SK-N-DZ (cell line): ENCODE data around the gene ADCY6. TPM values are rescaled to one million over a fixed set of nuclear protein-coding genes. Genes with fewer than 3 reads are reported as not detected.
A peak's percentile ranks its signal among the peaks of the same experiment; 100 is the strongest.

Experiments
- DNase-seq: peaks from one replicate; pipeline ENCODE4 v3.0.0-alpha.2; 2015; ENCODE audit warnings: low spot score
- polyA plus RNA-seq, 2 experiments: library from polyadenylated mRNA; depleted of rRNA; stranded (reverse); fragments of >200 nt; gene quantifications; 2 replicates each; pipeline ENCODE4 v1.2.3, GENCODE V29; 2014

Gene ADCY6
- 22.0 and 26.2 TPM in 2 replicates for polyA plus RNA-seq (2014; cell fraction: cytosol; rRNA removed)
- polyA plus RNA-seq (2014; cell fraction: nucleus; rRNA removed): 60.7 and 76.8 TPM in 2 replicates

- peak; percentile 70 for DNase-seq
These were observed at the start of gene ADCY6 for GRCh38 chr12:48788854-48789775. TSS of gene ADCY6 (minus strand) at chr12:48789089. CDS start at chr12:48783434, 5,655 bp downstream.

DNA sequence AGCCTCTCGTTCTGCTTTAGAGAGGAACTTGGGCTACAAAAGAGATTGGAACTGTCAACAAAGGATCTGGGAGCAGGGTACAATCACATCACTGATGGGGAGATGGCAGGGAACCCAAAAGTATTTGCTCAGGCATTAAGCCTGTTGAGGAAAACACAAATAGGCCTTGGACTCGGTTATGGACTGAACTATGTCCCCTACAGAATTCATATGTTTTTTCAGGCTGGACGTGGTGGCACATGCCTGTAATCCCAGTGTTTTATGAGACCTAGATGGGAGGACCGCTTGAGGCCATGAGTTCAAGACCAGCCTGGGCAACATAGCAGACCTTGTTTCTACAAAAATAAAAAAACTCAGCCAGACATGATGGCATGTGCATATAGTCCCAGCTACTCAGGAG, 49.2 kb upstream of the ADCY6 start:
- no peak for DNase-seq

DNA sequence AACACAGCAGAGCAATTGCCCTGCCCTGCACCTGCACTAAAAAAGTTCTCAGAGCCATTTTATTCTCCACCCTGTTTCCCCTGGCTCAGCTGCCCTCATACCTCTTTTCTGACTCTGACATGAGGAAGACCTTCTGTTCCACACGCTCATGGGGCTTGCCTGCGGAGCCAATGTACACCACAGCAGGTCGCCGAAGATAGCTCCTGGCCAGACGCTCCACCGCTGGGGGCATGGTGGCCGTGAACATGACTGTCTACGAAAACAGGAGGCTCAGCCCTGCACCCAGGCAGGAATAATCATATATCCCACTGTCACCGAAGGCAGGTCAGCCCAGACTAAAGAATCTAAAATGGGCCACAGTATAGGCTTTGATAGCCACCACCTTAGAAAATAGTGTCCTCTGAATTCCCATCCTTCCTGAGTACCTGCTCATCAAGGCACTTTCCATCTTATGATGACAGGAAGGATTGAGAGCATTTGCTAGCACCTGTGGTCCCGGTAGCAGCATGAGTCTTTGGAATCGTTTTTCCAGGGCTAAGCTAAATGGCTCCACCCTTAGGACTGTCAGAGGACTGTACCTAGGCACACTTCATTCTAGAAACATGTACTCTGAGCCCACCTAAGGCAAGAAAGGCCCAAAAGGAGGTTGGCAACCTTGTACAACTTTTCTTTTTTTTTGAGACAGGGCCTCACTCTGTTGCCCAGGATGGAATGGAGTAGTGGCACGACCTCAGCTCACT, 43.6 kb upstream of the ADCY6 start:
- no peak for DNase-seq

DNA sequence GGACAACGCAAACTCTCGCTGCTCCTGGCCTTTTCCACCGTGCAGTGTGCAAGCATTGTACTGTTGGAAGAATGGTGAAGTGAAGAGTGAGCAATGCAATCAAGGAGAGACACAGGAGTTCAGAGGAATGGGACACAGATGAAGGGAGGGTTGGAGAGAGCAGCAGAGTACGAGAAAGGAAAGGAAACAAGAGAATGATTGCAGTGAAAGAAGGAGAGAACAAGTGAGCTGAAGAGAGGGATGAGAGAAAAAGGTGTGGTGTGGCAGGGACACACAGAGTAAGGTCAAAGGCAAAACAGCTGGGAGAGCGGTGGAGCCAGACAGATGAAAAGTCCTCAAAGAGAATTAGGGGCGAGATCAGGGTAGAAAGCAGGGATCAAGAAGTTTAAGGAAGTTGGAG, 42.4 kb upstream of the ADCY6 start:
- DNase-seq: no peak

DNA sequence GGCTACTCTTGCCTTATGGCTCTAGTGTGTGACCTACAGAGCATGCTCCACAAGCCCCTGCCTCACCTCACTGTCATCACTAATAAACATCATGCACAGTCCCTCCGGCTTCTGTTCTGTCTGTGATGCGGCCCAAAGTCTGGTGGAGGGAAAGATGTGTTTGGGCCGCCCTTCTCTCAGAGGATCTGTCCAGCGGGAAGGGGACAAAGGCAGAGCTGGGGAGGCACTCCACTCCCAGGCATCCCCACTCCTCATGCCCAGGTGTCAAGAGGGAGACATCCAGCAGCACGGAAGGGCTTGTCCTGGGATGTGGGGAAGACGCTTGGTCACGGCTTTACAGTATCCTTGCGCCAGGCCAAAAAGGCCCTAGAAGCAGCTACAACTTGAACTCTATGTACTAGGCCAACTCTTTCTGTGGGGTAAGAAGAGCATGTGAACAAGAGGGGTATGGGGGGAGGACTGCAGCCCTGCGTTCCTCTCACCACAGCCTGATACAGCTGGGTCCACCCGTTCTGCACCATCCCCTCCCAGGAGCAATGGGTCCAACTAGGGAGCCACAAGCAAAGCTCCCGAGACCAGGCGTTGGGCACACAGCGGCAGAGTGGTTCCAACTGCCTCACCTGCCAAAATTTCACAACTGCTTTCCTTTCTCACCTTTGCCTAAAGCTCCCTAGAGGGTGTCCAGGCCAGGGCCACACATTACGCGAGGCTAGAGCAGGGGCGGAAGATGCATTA, 40.1 kb upstream of the ADCY6 start:
- DNase-seq: no peak

GRCh38 chr12:48828293-48828692, 39.4 kb upstream of the ADCY6 start:
- DNase-seq: no peak

- no peak for DNase-seq
These were observed 38.7 kb upstream of the ADCY6 start for GRCh38 chr12:48827513-48828096.

GRCh38 chr12:48827026-48827425, 38.1 kb upstream of the ADCY6 start:
- DNase-seq: no peak

DNA sequence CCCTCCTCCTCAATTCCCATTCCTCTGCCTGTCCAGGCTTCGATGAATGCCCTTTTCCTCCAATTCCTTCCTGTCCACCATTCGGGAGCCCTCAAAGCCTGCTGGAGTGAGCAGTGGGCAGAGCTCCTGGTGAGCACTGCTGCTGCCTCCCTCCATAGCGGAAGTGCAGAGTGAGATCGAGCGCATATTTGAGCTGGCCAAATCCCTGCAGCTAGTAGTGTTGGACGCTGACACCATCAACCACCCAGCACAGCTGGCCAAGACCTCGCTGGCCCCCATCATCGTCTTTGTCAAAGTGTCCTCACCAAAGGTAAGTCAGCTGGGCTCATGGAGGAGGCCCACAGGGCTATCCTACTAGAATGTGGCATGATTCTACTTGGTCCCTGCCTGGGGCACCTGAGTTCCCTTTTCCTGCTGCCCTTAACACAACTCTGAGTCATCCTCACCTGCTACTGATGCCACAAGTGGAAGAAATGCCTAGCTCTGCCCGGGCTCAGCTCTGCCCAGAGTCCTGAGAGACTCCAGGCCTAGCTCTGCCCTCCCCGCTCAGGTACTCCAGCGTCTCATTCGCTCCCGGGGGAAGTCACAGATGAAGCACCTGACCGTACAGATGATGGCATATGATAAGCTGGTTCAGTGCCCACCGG, 37.4 kb upstream of the ADCY6 start:
- no peak for DNase-seq

- DNase-seq: no peak
These were observed 36.0 kb upstream of the ADCY6 start for GRCh38 chr12:48824905-48825304.

DNA sequence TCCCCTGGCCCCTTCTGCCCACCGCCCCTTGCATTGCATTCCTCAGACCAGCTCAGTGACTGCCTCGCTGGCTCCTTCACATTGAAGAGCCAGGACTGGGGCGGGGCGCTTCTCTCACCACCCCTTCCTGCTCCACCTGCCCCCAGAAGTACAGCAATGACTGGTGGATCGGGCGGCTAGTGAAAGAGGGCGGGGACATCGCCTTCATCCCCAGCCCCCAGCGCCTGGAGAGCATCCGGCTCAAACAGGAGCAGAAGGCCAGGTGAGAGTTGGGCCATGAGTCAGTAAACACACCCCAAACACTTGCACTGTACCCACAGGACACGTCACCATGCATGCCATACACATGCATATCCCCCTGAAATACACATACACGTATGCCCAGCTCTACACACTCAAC, 35.2 kb upstream of the ADCY6 start:
- no peak for DNase-seq

DNA sequence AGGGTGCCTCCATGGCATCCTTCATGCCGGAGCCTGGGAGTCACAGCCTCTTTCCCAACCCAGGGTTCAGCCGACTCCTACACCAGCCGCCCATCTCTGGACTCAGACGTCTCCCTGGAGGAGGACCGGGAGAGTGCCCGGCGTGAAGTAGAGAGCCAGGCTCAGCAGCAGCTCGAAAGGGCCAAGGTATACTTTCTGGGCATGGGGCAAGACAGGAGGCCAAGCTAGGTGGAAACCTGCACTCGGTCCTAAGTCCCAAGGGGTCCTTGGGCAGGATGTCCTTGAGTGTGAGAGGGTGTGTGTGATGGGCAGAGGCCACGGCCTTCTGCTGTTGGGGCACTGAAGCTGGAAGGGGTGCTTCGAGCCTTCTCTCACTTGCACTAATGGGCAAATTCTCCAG, 34.4 kb upstream of the ADCY6 start:
- no peak for DNase-seq

GRCh38 chr12:48822711-48823110, 33.8 kb upstream of the ADCY6 start:
- no peak for DNase-seq

GRCh38 chr12:48822139-48822538, 33.2 kb upstream of the ADCY6 start:
- DNase-seq: no peak

DNA sequence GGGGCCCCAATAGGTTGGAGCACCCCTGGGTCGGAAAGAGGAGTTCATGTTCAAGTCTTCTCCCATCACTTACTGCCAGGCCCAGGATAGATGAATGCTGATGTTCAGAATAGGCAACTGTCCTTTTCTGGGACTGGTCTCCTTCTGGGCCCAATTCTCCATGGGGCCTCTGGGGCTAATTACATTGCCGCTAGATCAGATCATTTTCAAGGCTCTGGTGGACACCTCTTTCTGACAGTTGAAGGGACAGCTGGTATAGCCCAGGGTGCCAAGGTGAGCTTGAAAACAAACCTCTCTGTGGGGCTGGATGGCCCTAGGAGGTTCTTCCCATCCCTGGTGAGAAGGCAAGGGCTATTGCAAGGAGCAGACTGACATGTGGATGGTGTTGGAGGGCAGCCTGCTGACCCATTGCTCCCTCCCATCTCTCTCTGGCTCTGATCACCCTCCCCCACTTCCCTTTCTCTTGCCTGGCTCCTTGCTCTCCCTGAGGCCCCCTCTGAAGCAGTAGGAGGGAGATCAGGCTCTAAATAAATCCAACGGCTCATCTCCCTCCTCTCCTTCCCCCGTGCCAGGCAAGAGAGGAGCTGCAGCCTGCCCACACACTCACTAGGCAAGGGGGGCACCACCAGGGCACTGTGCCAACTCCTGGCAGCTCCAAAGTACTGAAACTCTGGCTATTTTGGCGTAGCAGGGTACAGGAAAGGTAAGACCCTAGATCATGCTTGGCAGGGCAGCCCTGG, 31.3 kb upstream of the ADCY6 start:
- peak; percentile 51 for DNase-seq

- DNase-seq: peak; percentile 73
These were observed 30.1 kb upstream of the ADCY6 start for GRCh38 chr12:48818831-48819590.

DNA sequence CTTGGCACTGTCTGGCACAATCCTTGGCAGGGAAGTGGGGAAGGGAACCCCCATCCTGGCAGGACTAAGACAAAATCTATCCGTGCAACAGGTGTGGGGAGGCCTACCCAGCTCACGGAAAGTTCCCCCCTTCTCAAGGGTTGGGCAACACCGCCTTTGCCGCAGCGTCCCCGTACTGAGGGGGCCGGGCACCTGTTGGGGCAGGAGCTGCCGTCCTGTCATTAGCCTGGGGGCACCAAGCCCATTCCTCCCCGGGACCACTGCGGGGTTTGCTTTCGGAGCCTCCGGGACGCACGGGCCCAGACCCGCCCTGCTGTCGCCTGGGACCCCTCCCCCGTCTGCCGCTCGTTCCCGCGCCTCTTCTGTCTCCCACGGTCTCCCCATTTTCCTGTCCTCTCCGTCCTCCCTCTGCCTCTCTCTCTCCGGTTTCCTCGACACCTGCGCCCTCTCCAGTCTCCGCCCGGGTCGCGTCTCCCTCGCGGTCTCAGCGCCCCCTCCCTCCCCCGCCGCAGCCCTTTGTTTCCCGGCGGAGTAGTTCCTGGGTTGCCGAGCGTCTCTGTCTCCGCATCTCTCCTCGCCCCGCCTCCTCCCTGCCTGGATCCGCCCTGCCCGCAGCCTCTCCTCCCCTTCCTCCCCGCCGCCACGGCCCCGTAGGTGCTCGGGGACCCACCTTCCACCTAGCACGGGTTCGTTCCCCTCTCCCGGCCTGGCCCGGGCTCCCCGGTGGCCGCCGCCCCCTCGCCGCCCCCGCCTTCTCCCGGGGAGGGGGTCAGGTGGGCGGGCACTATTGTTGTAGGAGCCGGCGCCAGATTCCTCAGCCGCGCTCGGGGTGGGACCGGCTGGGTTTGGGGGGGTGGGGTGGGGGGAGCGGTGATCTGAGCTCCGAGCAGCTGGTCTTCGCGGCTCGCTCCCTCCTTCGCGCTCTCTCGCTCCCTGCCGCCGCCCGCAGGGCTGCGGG, 29.3 kb upstream of the ADCY6 start, which contains the start of gene CACNB3:
Gene CACNB3 (plus strand): TSS at position 624 of the 958 bp plus-strand sequence. CDS start 434 bp downstream, outside the sequence.
- peak; percentile 85 for DNase-seq
